ENCODE data around the gene LRRK1.

DNA sequence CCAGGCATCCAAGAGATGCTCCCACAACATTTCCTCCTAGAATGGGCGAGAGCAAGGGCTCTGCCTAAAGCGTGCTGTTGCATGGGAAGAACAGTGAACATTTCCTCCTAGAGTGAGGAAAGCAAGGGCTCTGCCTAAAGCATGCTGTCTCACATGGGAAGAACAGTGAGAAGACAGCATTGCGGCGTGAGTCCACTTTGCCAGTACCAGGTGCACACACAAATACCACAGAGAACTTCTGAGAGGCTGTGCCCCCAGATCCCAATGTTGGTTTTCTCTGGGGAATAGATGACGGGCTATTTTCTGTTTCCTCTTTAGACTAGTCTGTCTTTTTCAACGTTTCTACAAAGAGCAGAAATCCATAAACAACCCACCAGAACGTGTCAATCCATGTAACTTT is 142.9 kb downstream of the LRRK1 start:
- TF ChIP-seq, protein P1, sequence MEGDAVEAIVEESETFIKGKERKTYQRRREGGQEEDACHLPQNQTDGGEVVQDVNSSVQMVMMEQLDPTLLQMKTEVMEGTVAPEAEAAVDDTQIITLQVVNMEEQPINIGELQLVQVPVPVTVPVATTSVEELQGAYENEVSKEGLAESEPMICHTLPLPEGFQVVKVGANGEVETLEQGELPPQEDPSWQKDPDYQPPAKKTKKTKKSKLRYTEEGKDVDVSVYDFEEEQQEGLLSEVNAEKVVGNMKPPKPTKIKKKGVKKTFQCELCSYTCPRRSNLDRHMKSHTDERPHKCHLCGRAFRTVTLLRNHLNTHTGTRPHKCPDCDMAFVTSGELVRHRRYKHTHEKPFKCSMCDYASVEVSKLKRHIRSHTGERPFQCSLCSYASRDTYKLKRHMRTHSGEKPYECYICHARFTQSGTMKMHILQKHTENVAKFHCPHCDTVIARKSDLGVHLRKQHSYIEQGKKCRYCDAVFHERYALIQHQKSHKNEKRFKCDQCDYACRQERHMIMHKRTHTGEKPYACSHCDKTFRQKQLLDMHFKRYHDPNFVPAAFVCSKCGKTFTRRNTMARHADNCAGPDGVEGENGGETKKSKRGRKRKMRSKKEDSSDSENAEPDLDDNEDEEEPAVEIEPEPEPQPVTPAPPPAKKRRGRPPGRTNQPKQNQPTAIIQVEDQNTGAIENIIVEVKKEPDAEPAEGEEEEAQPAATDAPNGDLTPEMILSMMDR (IDR thresholded peaks at IDR 0.05; ENCODE audit: low read depth, low read length, poor library complexity, severe bottlenecking): no peak
- no peak for TF ChIP-seq EZH2phosphoT487 (IDR thresholded peaks at IDR 0.05; ENCODE audit: borderline replicate concordance, low read length)

Data from DOHH2 (cell line).